Small intestine (tissue), 7 donors: ENCODE measurements around the gene UBQLN4. TPM values are rescaled to one million over a fixed set of nuclear protein-coding genes. Genes with fewer than 3 reads are reported as not detected.
A peak's percentile ranks its signal among the peaks of the same experiment; 100 is the strongest.

Source experiments
- DNase-seq, 2 donors: peaks; one replicate each; pipeline versions ENCODE4 v3.0.0 to v3.0.0-alpha.2; 2013
- FAIRE-seq: peaks from 2 replicates; lab custom pipeline; 2012; peaks lifted over from hg19 to GRCh38; lab: Jason Lieb, UNC
- H3K27ac ChIP-seq, 3 donors: one replicate each; pipeline ENCODE4 v1.5.1; 2013; ENCODE audit warnings: low read length in 2 of 3, mild to moderate bottlenecking in 2 of 3, control low read depth in 1 of 3, inconsistent platforms in 1 of 3, low read depth in 1 of 3, moderate library complexity in 1 of 3
- H3K27me3 ChIP-seq, 3 donors: one replicate each; pipeline ENCODE4 v1.6.1; 2013; ENCODE audit warnings: low read length in 3 of 3, inconsistent platforms in 1 of 3; ENCODE audit not compliant: control insufficient read depth in 3 of 3, insufficient read depth in 3 of 3
- H3K36me3 ChIP-seq, 3 donors: one replicate each; pipeline ENCODE4 v1.6.1; 2013; ENCODE audit warnings: low read length in 3 of 3, inconsistent platforms in 1 of 3, low read depth in 1 of 3, mild to moderate bottlenecking in 1 of 3, moderate library complexity in 1 of 3; ENCODE audit not compliant: control insufficient read depth in 3 of 3, insufficient read depth in 2 of 3
- H3K4me1 ChIP-seq, 3 donors: one replicate each; pipeline ENCODE4 v1.6.1; 2013; ENCODE audit warnings: low read length in 2 of 3, inconsistent platforms in 1 of 3, low read depth in 1 of 3, mild to moderate bottlenecking in 1 of 3, moderate library complexity in 1 of 3; ENCODE audit not compliant: control insufficient read depth in 3 of 3, insufficient read depth in 2 of 3
- H3K4me3 ChIP-seq, 3 donors: one replicate each; pipeline ENCODE4 v1.5.1; 2013; ENCODE audit warnings: low read length in 3 of 3, control low read depth in 1 of 3, inconsistent platforms in 1 of 3, low read depth in 1 of 3, mild to moderate bottlenecking in 1 of 3, moderate library complexity in 1 of 3
- H3K9me3 ChIP-seq, 2 donors: one replicate each; pipeline ENCODE4 v1.6.1; 2013; ENCODE audit warnings: low read depth in 1 of 2, low read length in 1 of 2; ENCODE audit not compliant: control insufficient read depth in 2 of 2, insufficient read depth in 1 of 2
- WGBS, 3 donors: extraction: QIAGEN DNeasy Blood & Tissue Kit; methylation state at CpG; one replicate each; pipeline ENCODE4 v1.1.7; 2013; 5-methylcytosine and 5-hydroxymethylcytosine counted together
- polyA plus RNA-seq, 4 donors: library from polyadenylated mRNA; stranded (reverse) in 3 of 4; unstranded in 1 of 4; fragments of 200-250 nt in 3 of 4; fragments of 120-200 nt in 1 of 4; gene quantifications; one replicate each; pipeline versions ENCODE4 v1.2.1 to v1.2.3, GENCODE V29; 2013
- donor health status: healthy with polysubstance abuse.
- donor health status: control.
- donor health status: control.
- donor health status: Bipolar disorder and iron deficiency.
- donor health status: healthy.

Gene UBQLN4
- polyA plus RNA-seq, 4 donors, result 14.1 to 37.1 (median 20.4) TPM

DNA sequence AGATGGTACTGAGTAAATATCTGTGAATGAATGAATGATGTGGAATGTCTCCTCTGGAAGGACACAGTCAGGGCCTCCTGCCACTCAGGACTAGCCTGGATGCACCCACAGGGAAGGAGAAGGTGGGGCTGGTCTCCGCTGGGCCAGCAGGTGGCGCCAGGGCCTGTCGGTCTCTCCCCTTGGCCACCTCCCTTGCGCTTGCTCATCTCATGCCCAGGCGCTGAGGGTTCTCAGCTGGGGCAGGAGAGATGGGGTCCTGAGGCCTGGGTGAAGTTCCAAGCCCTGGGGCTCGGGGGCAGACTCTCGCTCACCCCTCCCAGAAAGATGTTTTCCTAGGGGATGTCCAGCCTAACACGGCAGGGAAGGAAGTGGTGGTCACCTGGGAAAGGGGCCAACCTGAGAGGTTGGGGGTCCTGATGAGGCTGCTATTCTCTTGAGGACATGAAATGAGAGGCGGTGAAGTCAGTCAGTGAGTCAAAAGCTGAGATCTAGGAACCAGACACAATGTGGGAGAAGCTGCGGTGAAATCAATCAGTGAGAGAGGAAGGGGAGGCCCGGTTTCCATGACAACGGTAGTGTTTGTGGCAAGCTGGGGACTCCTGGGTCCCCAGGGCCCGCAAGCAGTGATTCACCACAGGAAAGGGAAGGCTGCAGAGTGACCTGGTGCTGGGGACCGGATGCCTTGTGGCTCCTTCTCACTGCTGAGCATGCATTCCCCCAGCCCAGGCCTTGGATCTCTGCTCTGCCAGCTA, 43.2 kb upstream of the UBQLN4 start:
- H3K36me3 ChIP-seq, result peaks cover 0 to 24% (median 0%) of the 10 kb centered on the region in 3 donors
- H3K9me3 ChIP-seq, result no peaks in the 10 kb centered on the region
- H3K27me3 ChIP-seq, result no peaks in the 10 kb centered on the region
- peak overlapping the region in 2 of 3 donors; percentile 51 to 79 for H3K27ac ChIP-seq
- peaks cover 0 to 24% (median 3%) of the 10 kb centered on the region in 3 donors for H3K4me1 ChIP-seq
- whole genome bisulfite sequencing, 3 donors, result 21 to 33% (median 22%) methylated on average over 14 of the region's 14 CpGs
- no peak for FAIRE-seq
- H3K4me3 ChIP-seq, result no peak overlapping the region
- peak; percentile 84 to 90 for DNase-seq

DNA sequence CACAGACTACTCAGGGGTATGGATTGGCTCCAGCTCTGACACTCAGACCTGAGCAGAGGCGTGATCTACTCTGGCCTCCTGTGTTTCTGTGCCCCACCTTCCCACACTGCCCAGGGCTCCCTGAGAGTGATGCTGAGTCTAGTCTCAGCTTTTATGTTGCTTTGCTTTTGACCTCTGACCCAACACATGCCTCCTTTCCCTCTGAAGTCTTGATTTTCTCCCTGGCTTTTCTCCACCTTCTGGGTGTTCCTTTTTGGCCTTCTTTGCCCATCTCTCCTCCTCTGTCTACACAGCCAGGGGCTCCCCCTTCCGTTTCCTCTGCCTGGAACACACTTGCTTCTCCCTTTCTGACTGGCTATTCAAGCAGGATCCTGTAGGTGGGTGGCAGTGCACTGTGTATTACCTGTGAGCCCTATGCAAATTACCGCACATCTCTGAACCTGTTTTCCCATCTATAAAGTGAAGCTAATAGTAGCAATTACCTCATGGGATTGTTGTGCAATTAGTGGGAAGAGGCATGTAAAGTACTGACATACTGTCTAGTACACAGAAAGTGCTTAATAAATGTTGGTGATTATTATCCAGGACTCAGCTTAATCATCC, 42.4 kb upstream of the UBQLN4 start:
- Histone ChIP-seq H3K4me3 (no peak overlapping the region), H3K36me3 (peaks cover 0 to 25% (median 0%) of the 10 kb centered on the region in 3 donors), H3K27ac (no peak overlapping the region), H3K9me3 (no peaks in the 10 kb centered on the region), H3K4me1 (peaks cover 0 to 22% (median 3%) of the 10 kb centered on the region in 3 donors), H3K27me3 (no peaks in the 10 kb centered on the region)
- DNase-seq, result peak in 1 of 2 donors; percentile 5
- no peak for FAIRE-seq
- 78 to 89% (median 82%) methylated on average over 3 of the region's 3 CpGs for WGBS, 3 donors

- Histone ChIP-seq H3K27me3 (no peaks in the 10 kb centered on the region), H3K36me3 (peaks cover 0 to 21% (median 0%) of the 10 kb centered on the region in 3 donors), H3K9me3 (no peaks in the 10 kb centered on the region), H3K4me3 (no peak overlapping the region), H3K27ac (no peak overlapping the region), H3K4me1 (peaks cover 0 to 6% (median 0%) of the 10 kb centered on the region in 3 donors)
- WGBS, 3 donors, result 73 to 84% (median 77%) methylated on average over 2 of the region's 2 CpGs
- DNase-seq (no peak), FAIRE-seq (no peak)
Observed at GRCh38 chr1:156091610-156092009, 38.0 kb upstream of the UBQLN4 start.

DNA sequence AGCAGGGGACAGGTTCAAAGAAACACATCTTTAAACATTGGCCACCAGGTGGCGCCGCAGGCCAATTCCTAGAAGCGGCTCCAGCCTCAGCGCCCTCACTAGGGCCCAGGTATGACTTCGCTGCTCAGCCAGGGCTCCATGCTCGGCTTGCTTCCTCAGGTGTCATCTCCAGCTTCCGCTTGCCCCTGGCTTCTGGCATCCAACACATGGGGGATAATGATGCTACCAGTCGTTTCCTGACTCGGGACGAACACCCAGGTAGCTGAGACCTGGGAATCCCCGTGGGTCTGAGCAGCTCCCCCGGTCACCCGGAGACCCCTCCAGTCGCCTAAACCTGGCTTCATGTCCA, 37.2 kb upstream of the UBQLN4 start:
- Histone ChIP-seq H3K4me1 (peaks cover 0 to 2% (median 0%) of the 10 kb centered on the region in 3 donors), H3K27ac (no peak overlapping the region), H3K36me3 (peaks cover 0 to 19% (median 0%) of the 10 kb centered on the region in 3 donors), H3K27me3 (no peaks in the 10 kb centered on the region), H3K9me3 (no peaks in the 10 kb centered on the region), H3K4me3 (no peak overlapping the region)
- FAIRE-seq, result no peak
- DNase-seq, result peak; percentile 88 to 94
- 37 to 40% (median 39%) methylated on average over 14 of the region's 14 CpGs for WGBS, 3 donors

DNA sequence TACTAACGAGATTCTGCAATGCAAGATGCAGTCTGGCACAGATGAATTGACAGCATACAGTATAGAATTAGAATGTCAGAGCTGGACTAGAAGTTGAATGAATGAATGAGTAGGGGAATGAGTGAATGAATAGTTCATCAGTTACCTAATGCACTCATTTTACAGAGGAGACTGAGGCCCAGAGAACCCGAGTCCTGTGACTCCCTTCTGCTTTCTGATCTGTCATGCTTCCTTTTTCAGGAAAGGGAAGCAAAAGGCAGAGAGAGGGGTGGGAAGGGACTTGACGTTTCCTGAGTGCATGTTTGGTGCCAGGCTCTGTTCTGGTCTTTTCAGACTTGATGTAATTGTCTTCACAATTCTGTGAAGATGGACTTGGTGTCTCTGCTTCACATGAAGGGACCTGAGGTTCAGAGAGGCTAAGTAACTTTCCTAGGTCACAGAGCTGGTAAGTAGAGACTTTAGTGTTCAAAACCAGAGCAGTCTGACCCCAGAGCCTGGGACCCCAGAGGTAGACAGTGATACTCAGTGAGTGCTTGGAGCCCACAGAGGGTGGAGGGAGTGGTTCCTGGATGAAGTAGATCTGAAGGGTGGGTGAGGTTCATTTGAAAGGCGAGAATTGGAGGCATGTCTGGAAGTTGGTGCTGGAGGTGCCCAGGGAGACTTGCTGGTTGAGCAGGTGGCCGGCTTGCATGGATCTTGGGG, 36.7 kb upstream of the UBQLN4 start:
- DNase-seq (no peak), FAIRE-seq (no peak)
- Histone ChIP-seq H3K4me1 (peaks cover 0 to 2% (median 0%) of the 10 kb centered on the region in 3 donors), H3K27ac (no peak overlapping the region), H3K9me3 (no peaks in the 10 kb centered on the region), H3K36me3 (peaks cover 0 to 15% (median 0%) of the 10 kb centered on the region in 3 donors), H3K27me3 (no peaks in the 10 kb centered on the region), H3K4me3 (no peak overlapping the region)
- 37 to 50% (median 44%) methylated on average over 4 to 5 of the region's 5 CpGs for WGBS, 3 donors

GRCh38 chr1:156089704-156090103, 36.1 kb upstream of the UBQLN4 start:
- peaks cover 0 to 17% (median 0%) of the 10 kb centered on the region in 3 donors for H3K36me3 ChIP-seq
- no peak overlapping the region for H3K4me3 ChIP-seq
- H3K9me3 ChIP-seq, result no peaks in the 10 kb centered on the region
- DNase-seq (no peak), FAIRE-seq (no peak)
- no peak overlapping the region for H3K27ac ChIP-seq
- 68 to 75% (median 75%) methylated on average over 4 to 6 of the region's 6 CpGs for WGBS, 3 donors
- H3K4me1 ChIP-seq, result peaks cover 0 to 2% (median 0%) of the 10 kb centered on the region in 3 donors
- no peaks in the 10 kb centered on the region for H3K27me3 ChIP-seq

- DNase-seq (no peak), FAIRE-seq (no peak)
- H3K27ac ChIP-seq, result no peak overlapping the region
- peaks cover 0 to 3% (median 0%) of the 10 kb centered on the region in 3 donors for H3K4me1 ChIP-seq
- no peaks in the 10 kb centered on the region for H3K27me3 ChIP-seq
- H3K9me3 ChIP-seq, result no peaks in the 10 kb centered on the region
- H3K4me3 ChIP-seq, result no peak overlapping the region
- 32 to 50% (median 41%) methylated on average over 1 of the region's 1 CpG for WGBS, 3 donors
- peaks cover 0 to 14% (median 0%) of the 10 kb centered on the region in 3 donors for H3K36me3 ChIP-seq
Observed at GRCh38 chr1:156086256-156086662, 32.7 kb upstream of the UBQLN4 start.
